DMS153 (cell line): ENCODE data around the gene ADGRV1.
"Not testable (repeated sequence)": the region's sequence is repeated elsewhere in the genome, so short reads cannot be mapped to it uniquely, and the experiment has no call there.

Source experiments
- DNase-seq: peaks from one replicate; lab custom pipeline; 2025; lab: John Stamatoyannopoulos, UW

ADGRV1 gene

GRCh38 chr5:90549729-90550275 is 8.8 kb upstream of the ADGRV1 start:
- DNase-seq = no peak

- no peak for DNase-seq
Measured at GRCh38 chr5:90550963-90551362, 7.6 kb upstream of the ADGRV1 start.

- DNase-seq = no peak
Measured at GRCh38 chr5:90551376-90551775, 7.2 kb upstream of the ADGRV1 start.

GRCh38 chr5:90553711-90554110 is 4.9 kb upstream of the ADGRV1 start:
- no peak for DNase-seq

- DNase-seq = no peak
Measured at GRCh38 chr5:90554358-90555006, 4.1 kb upstream of the ADGRV1 start.

- DNase-seq = no peak
Measured at GRCh38 chr5:90555666-90556065, 2.9 kb upstream of the ADGRV1 start.

- no peak for DNase-seq
Measured at GRCh38 chr5:90557391-90557790, 1.2 kb upstream of the ADGRV1 start.

- DNase-seq = no peak
Measured at GRCh38 chr5:90557871-90558270, 726 bp upstream of the ADGRV1 start.

- DNase-seq = no peak
Measured at GRCh38 chr5:90560771-90561170, 2.2 kb downstream of the ADGRV1 start.

GRCh38 chr5:90561766-90562165 is 3.2 kb downstream of the ADGRV1 start:
- DNase-seq = no peak

- peak; percentile 4 for DNase-seq
Measured at GRCh38 chr5:90562341-90562740, 3.7 kb downstream of the ADGRV1 start.

- no peak for DNase-seq
Measured at GRCh38 chr5:90563108-90563507, 4.5 kb downstream of the ADGRV1 start.

GRCh38 chr5:90565491-90565890 is 6.9 kb downstream of the ADGRV1 start:
- DNase-seq = no peak

GRCh38 chr5:90569084-90569483 is 10.5 kb downstream of the ADGRV1 start:
- no peak for DNase-seq

- no peak for DNase-seq
Measured at GRCh38 chr5:90570034-90570433, 11.4 kb downstream of the ADGRV1 start.

- no peak for DNase-seq
Measured at GRCh38 chr5:90571147-90571773, 12.7 kb downstream of the ADGRV1 start.

GRCh38 chr5:90575712-90576111 is 17.1 kb downstream of the ADGRV1 start:
- DNase-seq = no peak

GRCh38 chr5:90576566-90576965 is 18.0 kb downstream of the ADGRV1 start:
- not testable (repeated sequence) for DNase-seq

GRCh38 chr5:90579905-90580304 is 21.3 kb downstream of the ADGRV1 start:
- DNase-seq = not testable (repeated sequence)

GRCh38 chr5:90581956-90582355 is 23.4 kb downstream of the ADGRV1 start:
- no peak for DNase-seq

GRCh38 chr5:90585337-90585986 is 26.9 kb downstream of the ADGRV1 start:
- DNase-seq = no peak

GRCh38 chr5:90586469-90586868 is 27.9 kb downstream of the ADGRV1 start:
- no peak for DNase-seq

GRCh38 chr5:90590170-90590569 is 31.6 kb downstream of the ADGRV1 start:
- DNase-seq = no peak
